ENCODE data around the gene FAM241B. TPM values are rescaled to one million over a fixed set of nuclear protein-coding genes. Genes with fewer than 3 reads are reported as not detected.

Gene FAM241B
- polyA plus RNA-seq, 1 experiment: 0.37 TPM

DNA sequence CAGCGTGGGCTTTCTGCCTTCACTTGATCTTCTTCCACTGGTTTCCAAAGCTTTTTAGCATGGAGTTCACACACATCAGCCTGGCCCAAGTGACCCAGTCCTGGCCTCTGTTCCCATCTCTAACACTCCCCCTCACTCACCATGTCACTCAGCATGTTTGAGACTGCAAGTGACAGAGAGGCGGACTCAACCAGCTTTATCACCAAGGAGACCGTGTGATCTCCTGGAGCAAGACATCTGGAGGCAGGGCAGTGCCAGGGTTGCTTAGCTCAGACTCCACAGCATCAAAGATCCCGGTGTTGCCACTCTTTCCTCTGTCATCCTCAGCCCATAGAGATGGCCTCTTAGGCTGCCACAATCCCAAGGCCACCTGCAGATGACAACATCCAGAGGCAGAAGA lies 39.4 kb downstream of the FAM241B start:
- TF ChIP-seq, protein P1, sequence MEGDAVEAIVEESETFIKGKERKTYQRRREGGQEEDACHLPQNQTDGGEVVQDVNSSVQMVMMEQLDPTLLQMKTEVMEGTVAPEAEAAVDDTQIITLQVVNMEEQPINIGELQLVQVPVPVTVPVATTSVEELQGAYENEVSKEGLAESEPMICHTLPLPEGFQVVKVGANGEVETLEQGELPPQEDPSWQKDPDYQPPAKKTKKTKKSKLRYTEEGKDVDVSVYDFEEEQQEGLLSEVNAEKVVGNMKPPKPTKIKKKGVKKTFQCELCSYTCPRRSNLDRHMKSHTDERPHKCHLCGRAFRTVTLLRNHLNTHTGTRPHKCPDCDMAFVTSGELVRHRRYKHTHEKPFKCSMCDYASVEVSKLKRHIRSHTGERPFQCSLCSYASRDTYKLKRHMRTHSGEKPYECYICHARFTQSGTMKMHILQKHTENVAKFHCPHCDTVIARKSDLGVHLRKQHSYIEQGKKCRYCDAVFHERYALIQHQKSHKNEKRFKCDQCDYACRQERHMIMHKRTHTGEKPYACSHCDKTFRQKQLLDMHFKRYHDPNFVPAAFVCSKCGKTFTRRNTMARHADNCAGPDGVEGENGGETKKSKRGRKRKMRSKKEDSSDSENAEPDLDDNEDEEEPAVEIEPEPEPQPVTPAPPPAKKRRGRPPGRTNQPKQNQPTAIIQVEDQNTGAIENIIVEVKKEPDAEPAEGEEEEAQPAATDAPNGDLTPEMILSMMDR (IDR thresholded peaks at IDR 0.05; ENCODE audit: low read depth, low read length): no peak
- no peaks in the 10 kb centered on the region for H3K9me3 ChIP-seq (ENCODE audit: control insufficient read depth, insufficient read depth, low read length)
- no peak overlapping the region for H3K27ac ChIP-seq (ENCODE audit: low read depth, low read length)
- H3K27me3 ChIP-seq (ENCODE audit: control insufficient read depth, insufficient read depth, low read length): peaks cover 49% of the 10 kb centered on the region
- no peak for DNase-seq (ENCODE audit: low read depth, low spot score)
- ChIA-PET CTCF (interaction anchor here (1.6 kb wide), 1 partner anchor 25 kb away, joined by 5 read pairs; no protein-coding TSS in a partner anchor), POLR2A (no interaction called here)
- H3K4me3 ChIP-seq (ENCODE audit: low read depth, low read length): no peak overlapping the region

GRCh38 chr10:69673521-69673920 lies 43.5 kb downstream of the FAM241B start:
- no peak for DNase-seq (ENCODE audit: low read depth, low spot score)
- TF ChIP-seq, protein P1 (IDR thresholded peaks at IDR 0.05; ENCODE audit: low read depth, low read length): no peak
- ChIA-PET POLR2A (no interaction called here), CTCF (interaction anchor here (1.0 to 1.1 kb wide), 2 partner anchors 30 to 43 kb away, joined by 3 to 4 read pairs; no protein-coding TSS in a partner anchor)
- H3K27me3 ChIP-seq (ENCODE audit: control insufficient read depth, insufficient read depth, low read length): peaks cover 57% of the 10 kb centered on the region
- H3K4me3 ChIP-seq (ENCODE audit: low read depth, low read length): no peak overlapping the region
- no peaks in the 10 kb centered on the region for H3K9me3 ChIP-seq (ENCODE audit: control insufficient read depth, insufficient read depth, low read length)
- H3K27ac ChIP-seq (ENCODE audit: low read depth, low read length): no peak overlapping the region

DNA sequence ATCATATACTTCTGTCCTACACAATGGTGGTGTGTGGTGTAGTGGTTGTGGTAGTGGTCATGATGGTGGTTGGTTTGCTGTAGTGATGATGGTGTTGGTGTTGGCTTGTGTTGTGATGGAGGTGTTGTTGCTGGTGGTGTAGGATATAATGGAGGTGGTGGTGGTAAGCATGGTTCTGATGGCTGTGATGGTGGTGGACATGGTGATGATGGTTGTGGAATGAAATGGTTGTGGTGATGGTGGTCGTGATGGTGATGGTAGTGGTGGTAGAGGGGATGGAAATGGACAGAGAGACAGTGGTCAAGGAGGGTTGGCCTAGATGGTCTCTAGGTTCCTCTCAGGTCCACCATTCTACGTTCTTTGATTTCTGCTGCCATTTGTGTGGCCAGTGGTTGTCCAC lies 44.7 kb downstream of the FAM241B start:
- H3K27ac ChIP-seq (ENCODE audit: low read depth, low read length): no peak overlapping the region
- peaks cover 60% of the 10 kb centered on the region for H3K27me3 ChIP-seq (ENCODE audit: control insufficient read depth, insufficient read depth, low read length)
- H3K9me3 ChIP-seq (ENCODE audit: control insufficient read depth, insufficient read depth, low read length): no peaks in the 10 kb centered on the region
- TF ChIP-seq, protein P1 (IDR thresholded peaks at IDR 0.05; ENCODE audit: low read depth, low read length): no peak
- CTCF ChIA-PET: no interaction called here
- no peak for DNase-seq (ENCODE audit: low read depth, low spot score)
- H3K4me3 ChIP-seq (ENCODE audit: low read depth, low read length): no peak overlapping the region
- POLR2A ChIA-PET: no interaction called here

GRCh38 chr10:69676301-69676700 lies 46.3 kb downstream of the FAM241B start:
- POLR2A ChIA-PET: no interaction called here
- no peaks in the 10 kb centered on the region for H3K9me3 ChIP-seq (ENCODE audit: control insufficient read depth, insufficient read depth, low read length)
- DNase-seq (ENCODE audit: low read depth, low spot score): no peak
- TF ChIP-seq, protein P1 (IDR thresholded peaks at IDR 0.05; ENCODE audit: low read depth, low read length): no peak
- H3K4me3 ChIP-seq (ENCODE audit: low read depth, low read length): no peak overlapping the region
- CTCF ChIA-PET: no interaction called here
- H3K27ac ChIP-seq (ENCODE audit: low read depth, low read length): no peak overlapping the region
- H3K27me3 ChIP-seq (ENCODE audit: control insufficient read depth, insufficient read depth, low read length): peaks cover 73% of the 10 kb centered on the region

DNA sequence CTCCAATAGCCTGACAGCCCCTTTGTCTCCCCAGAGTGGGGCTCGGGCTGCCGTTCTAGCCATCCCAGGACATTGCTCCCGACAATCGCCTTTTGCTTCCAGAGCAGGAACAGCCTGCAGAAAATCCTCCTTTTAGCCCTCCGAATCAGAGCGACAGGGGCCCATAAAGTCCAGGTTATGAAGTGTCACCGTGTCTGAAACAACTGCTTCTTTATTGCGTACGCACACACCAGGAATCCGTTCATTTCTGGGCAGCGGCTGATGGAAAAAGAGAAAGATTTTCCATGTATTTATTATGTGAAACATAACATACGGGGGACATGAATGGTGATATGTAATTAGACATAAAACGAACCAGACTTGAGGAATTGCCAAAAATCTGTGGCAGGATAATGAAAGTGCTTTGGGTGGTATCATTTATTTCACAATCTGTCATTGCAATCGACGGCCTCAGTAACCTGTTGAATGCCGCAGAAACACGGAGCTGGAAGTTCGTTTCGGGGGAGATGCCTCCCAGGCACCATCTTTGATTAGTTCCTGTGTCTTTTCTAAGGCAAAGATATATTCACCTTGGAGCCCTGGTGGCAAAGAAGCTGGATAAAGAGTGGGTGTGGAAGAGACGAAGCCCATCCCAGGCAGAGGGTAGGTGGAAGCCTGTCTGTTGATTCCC lies 48.1 kb downstream of the FAM241B start:
- Histone ChIP-seq H3K4me3 (ENCODE audit: low read depth, low read length) (no peak overlapping the region), H3K9me3 (ENCODE audit: control insufficient read depth, insufficient read depth, low read length) (no peaks in the 10 kb centered on the region), H3K27ac (ENCODE audit: low read depth, low read length) (no peak overlapping the region), H3K27me3 (ENCODE audit: control insufficient read depth, insufficient read depth, low read length) (peaks cover 82% of the 10 kb centered on the region)
- ChIA-PET POLR2A (no interaction called here), CTCF (no interaction called here)
- DNase-seq (ENCODE audit: low read depth, low spot score): no peak
- TF ChIP-seq, protein P1 (IDR thresholded peaks at IDR 0.05; ENCODE audit: low read depth, low read length): no peak
